GM19043 (cell line): ENCODE measurements around the gene TMEM19.

ENCODE experiments used
- ATAC-seq: cut with Tn5 transposase; IDR thresholded peaks from one replicate; pipeline ENCODE4 v1.9.1; 2021; ENCODE audit warnings: low read depth; ENCODE audit not compliant: unreplicated experiment

TMEM19 gene

GRCh38 chr12:71685914-71686657, at the start of gene TMEM19:
Gene TMEM19 (plus strand): TSS chr12:71686082. CDS start chr12:71686681, 599 bp downstream.
- peak; percentile 83 for ATAC-seq

- no peak for ATAC-seq
These were observed 49.2 kb upstream of the TMEM19 start for GRCh38 chr12:71636704-71637115.

GRCh38 chr12:71638499-71638898, 47.4 kb upstream of the TMEM19 start:
- ATAC-seq, result no peak

- no peak for ATAC-seq
These were observed 46.5 kb upstream of the TMEM19 start for GRCh38 chr12:71639341-71639760.

- no peak for ATAC-seq
These were observed 45.6 kb upstream of the TMEM19 start for GRCh38 chr12:71640316-71640715.

- ATAC-seq, result no peak
These were observed 44.5 kb upstream of the TMEM19 start for GRCh38 chr12:71641390-71641789.

GRCh38 chr12:71642264-71642663, 43.6 kb upstream of the TMEM19 start:
- ATAC-seq, result no peak

- ATAC-seq, result no peak
These were observed 40.6 kb upstream of the TMEM19 start for GRCh38 chr12:71645268-71645667.

- no peak for ATAC-seq
These were observed 39.4 kb upstream of the TMEM19 start for GRCh38 chr12:71646512-71646911.

GRCh38 chr12:71648537-71648936, 37.3 kb upstream of the TMEM19 start:
- ATAC-seq, result no peak

GRCh38 chr12:71649401-71649800, 36.5 kb upstream of the TMEM19 start:
- ATAC-seq, result no peak

GRCh38 chr12:71652656-71653055, 33.2 kb upstream of the TMEM19 start:
- ATAC-seq, result no peak

- no peak for ATAC-seq
These were observed 32.7 kb upstream of the TMEM19 start for GRCh38 chr12:71653137-71653536.

GRCh38 chr12:71654200-71654599, 31.7 kb upstream of the TMEM19 start:
- no peak for ATAC-seq

GRCh38 chr12:71655495-71655894, 30.4 kb upstream of the TMEM19 start:
- ATAC-seq, result no peak

- ATAC-seq, result no peak
These were observed 30.0 kb upstream of the TMEM19 start for GRCh38 chr12:71655907-71656306.

- no peak for ATAC-seq
These were observed 29.1 kb upstream of the TMEM19 start for GRCh38 chr12:71656740-71657139.

GRCh38 chr12:71661977-71662530, 23.8 kb upstream of the TMEM19 start:
- no peak for ATAC-seq

GRCh38 chr12:71662849-71663560, 22.9 kb upstream of the TMEM19 start:
- peak; percentile 17 for ATAC-seq

- peak; percentile 81 for ATAC-seq
These were observed 22.1 kb upstream of the TMEM19 start, which contains the start of the genes THAP2 and ZFC3H1 for GRCh38 chr12:71663561-71664410. Gene THAP2 (plus strand): TSS chr12:71664301. CDS start chr12:71664510, 209 bp downstream. Gene ZFC3H1 (minus strand): TSS chr12:71663848. CDS start chr12:71663610, 238 bp downstream.
